ENCODE measurements around the gene CDKN1B. TPM values are rescaled to one million over a fixed set of nuclear protein-coding genes. Genes with fewer than 3 reads are reported as not detected.

The CDKN1B gene
- total and polyA plus RNA-seq, 2 donors from 2014 or later, result 27.9 to 52.3 TPM

- TF ChIP-seq, protein P1, sequence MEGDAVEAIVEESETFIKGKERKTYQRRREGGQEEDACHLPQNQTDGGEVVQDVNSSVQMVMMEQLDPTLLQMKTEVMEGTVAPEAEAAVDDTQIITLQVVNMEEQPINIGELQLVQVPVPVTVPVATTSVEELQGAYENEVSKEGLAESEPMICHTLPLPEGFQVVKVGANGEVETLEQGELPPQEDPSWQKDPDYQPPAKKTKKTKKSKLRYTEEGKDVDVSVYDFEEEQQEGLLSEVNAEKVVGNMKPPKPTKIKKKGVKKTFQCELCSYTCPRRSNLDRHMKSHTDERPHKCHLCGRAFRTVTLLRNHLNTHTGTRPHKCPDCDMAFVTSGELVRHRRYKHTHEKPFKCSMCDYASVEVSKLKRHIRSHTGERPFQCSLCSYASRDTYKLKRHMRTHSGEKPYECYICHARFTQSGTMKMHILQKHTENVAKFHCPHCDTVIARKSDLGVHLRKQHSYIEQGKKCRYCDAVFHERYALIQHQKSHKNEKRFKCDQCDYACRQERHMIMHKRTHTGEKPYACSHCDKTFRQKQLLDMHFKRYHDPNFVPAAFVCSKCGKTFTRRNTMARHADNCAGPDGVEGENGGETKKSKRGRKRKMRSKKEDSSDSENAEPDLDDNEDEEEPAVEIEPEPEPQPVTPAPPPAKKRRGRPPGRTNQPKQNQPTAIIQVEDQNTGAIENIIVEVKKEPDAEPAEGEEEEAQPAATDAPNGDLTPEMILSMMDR (IDR thresholded peaks at IDR 0.05; ENCODE audit: borderline replicate concordance, extremely low read depth, insufficient read depth), result no peak
- Histone ChIP-seq H3K4me3 (ENCODE audit: low read length in 3 of 3) (no peak overlapping the region), H3K9ac (ENCODE audit: low read length in 3 of 3) (no peak overlapping the region), H3K4me1 (ENCODE audit: control insufficient read depth in 2 of 3, insufficient read depth in 2 of 3, low read depth in 1 of 3, low read length in 3 of 3) (peaks cover 0 to 9% (median 4%) of the 10 kb centered on the region in 3 donors), H3K36me3 (ENCODE audit: control insufficient read depth in 2 of 3, insufficient read depth in 3 of 3, low read length in 3 of 3) (no peaks in the 10 kb centered on the region), H3K9me3 (ENCODE audit: control insufficient read depth in 2 of 3, insufficient read depth in 1 of 3, low read length in 3 of 3) (no peaks in the 10 kb centered on the region), H3K27me3 (ENCODE audit: control insufficient read depth, insufficient read depth, low read length) (no peaks in the 10 kb centered on the region), H3K27ac (ENCODE audit: low read depth in 2 of 2, low read length in 2 of 2) (no peak overlapping the region)
- DNase-seq (peak in 2 of 5 donors; percentile 39 to 76), FAIRE-seq (no peak)
- intact Hi-C loops (cut with DNase I), result loop anchor here (10.0 kb wide), 1 partner anchor 331 kb away; no protein-coding TSS in a partner anchor
Observed at GRCh38 chr12:12705838-12706520, 11.2 kb upstream of the CDKN1B start.

GRCh38 chr12:12713932-12714275 is 3.3 kb upstream of the CDKN1B start:
- peak overlapping the region in 2 of 3 donors; percentile 68 to 85 for H3K9ac ChIP-seq (ENCODE audit: low read length in 3 of 3)
- no peaks in the 10 kb centered on the region for H3K9me3 ChIP-seq (ENCODE audit: control insufficient read depth in 2 of 3, insufficient read depth in 1 of 3, low read length in 3 of 3)
- H3K36me3 ChIP-seq (ENCODE audit: control insufficient read depth in 2 of 3, insufficient read depth in 3 of 3, low read length in 3 of 3), result peaks cover 0 to 1% (median 0%) of the 10 kb centered on the region in 3 donors
- intact Hi-C loops (cut with DNase I), result no loop called here
- peaks cover 5 to 18% (median 17%) of the 10 kb centered on the region in 3 donors for H3K4me1 ChIP-seq (ENCODE audit: control insufficient read depth in 2 of 3, insufficient read depth in 2 of 3, low read depth in 1 of 3, low read length in 3 of 3)
- DNase-seq, result no peak
- TF ChIP-seq, protein P1 (IDR thresholded peaks at IDR 0.05; ENCODE audit: borderline replicate concordance, extremely low read depth, insufficient read depth), result no peak
- FAIRE-seq, result no peak
- peak overlapping the region; percentile 84 to 94 for H3K27ac ChIP-seq (ENCODE audit: low read depth in 2 of 2, low read length in 2 of 2)
- H3K27me3 ChIP-seq (ENCODE audit: control insufficient read depth, insufficient read depth, low read length), result no peaks in the 10 kb centered on the region
- peak overlapping the region in 2 of 3 donors; percentile 71 to 74 for H3K4me3 ChIP-seq (ENCODE audit: low read length in 3 of 3)

DNA sequence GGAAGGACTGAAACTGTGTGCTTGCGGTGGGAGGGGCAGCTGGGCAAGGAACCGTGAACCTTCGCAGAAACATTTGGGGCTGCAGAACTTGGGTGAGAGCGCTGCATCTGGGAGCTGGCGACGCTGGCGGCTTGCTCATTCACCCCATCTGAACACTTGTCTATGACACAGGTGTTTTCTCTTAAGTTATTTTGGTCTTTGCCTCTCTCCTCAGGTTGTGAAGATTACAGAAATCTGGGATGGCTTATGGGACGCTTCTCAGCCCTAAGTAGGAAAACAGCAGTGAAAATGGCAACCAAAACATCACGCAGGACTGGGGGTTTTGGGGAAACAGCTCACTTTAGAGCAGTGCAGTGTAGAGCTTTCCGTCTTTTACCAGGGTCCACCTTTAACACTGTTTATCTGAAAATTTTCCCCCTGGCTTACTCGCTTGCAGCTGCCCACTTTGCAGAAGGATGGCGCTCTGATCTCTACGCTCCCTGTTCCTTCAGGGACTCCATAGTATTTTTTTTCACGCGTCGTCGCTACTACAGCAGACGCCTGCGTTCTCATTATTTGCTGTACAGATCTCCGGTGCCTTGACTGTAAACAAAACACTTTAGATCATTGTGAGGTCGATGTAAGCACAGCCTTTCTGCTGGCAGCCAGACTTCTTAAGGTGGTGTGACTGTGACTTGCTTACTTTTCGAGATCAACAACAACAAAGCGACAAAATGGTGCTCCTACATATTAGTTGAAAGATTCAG is 2.7 kb upstream of the CDKN1B start:
- intact Hi-C loops (cut with DNase I), result no loop called here
- DNase-seq, result peak; percentile 46 to 84 (median 74)

More for the DNA sequence above, 2.7 kb upstream of the CDKN1B start:
- peak overlapping the region; percentile 84 to 94 for H3K27ac ChIP-seq (ENCODE audit: low read depth in 2 of 2, low read length in 2 of 2)
- peak overlapping the region; percentile 44 to 74 (median 71) for H3K4me3 ChIP-seq (ENCODE audit: low read length in 3 of 3)
- H3K4me1 ChIP-seq (ENCODE audit: control insufficient read depth in 2 of 3, insufficient read depth in 2 of 3, low read depth in 1 of 3, low read length in 3 of 3), result peaks cover 9 to 23% (median 17%) of the 10 kb centered on the region in 3 donors
- H3K9ac ChIP-seq (ENCODE audit: low read length in 3 of 3), result peak overlapping the region; percentile 21 to 85 (median 68)
- no peaks in the 10 kb centered on the region for H3K27me3 ChIP-seq (ENCODE audit: control insufficient read depth, insufficient read depth, low read length)
- peaks cover under 1 to 7% (median 4%) of the 10 kb centered on the region in 3 donors for H3K36me3 ChIP-seq (ENCODE audit: control insufficient read depth in 2 of 3, insufficient read depth in 3 of 3, low read length in 3 of 3)
- TF ChIP-seq, protein P1 (IDR thresholded peaks at IDR 0.05; ENCODE audit: borderline replicate concordance, extremely low read depth, insufficient read depth), result no peak
- no peak for FAIRE-seq
- no peaks in the 10 kb centered on the region for H3K9me3 ChIP-seq (ENCODE audit: control insufficient read depth in 2 of 3, insufficient read depth in 1 of 3, low read length in 3 of 3)
